ENCODE data around the gene MSI2. TPM values are rescaled to one million over a fixed set of nuclear protein-coding genes. Genes with fewer than 3 reads are reported as not detected.

MSI2 gene
- total and polyA plus RNA-seq, 12 donors: 25.5 to 135 (median 121) TPM

DNA sequence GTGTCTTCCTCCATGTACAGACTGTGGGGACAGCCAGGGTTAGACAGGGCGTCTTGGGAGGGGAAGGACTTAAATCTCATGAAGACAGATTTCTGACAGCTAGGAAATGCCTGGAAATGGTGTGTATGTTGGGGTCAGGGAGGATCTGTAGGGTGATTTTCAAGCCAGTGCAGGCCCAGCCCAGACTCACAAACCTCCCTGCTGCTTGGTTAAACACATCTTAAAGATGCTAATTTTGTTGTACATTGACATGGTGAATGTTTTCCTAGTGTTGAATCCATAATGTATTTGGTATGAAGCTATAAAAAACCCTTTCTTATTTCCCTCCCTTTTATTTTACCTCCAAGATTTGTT is 250.4 kb downstream of the MSI2 start:
- Histone ChIP-seq H3K9me3 (no peaks in the 10 kb centered on the region), H3K36me3 (no peaks in the 10 kb centered on the region), H3K4me1 (peaks cover 0 to 34% (median 16%) of the 10 kb centered on the region in 9 donors), H3K4me3 (no peak overlapping the region), H3K27ac (peak overlapping the region in 8 of 10 donors; percentile 30 to 71 (median 54)), H3K27me3 (no peaks in the 10 kb centered on the region)
- WGBS, 2 donors: 71 to 83% methylated on average over 1 of the region's 1 CpG
- ATAC-seq: peak in 3 of 8 donors; percentile 7 to 19 (median 7)
- TF ChIP-seq, protein P1, sequence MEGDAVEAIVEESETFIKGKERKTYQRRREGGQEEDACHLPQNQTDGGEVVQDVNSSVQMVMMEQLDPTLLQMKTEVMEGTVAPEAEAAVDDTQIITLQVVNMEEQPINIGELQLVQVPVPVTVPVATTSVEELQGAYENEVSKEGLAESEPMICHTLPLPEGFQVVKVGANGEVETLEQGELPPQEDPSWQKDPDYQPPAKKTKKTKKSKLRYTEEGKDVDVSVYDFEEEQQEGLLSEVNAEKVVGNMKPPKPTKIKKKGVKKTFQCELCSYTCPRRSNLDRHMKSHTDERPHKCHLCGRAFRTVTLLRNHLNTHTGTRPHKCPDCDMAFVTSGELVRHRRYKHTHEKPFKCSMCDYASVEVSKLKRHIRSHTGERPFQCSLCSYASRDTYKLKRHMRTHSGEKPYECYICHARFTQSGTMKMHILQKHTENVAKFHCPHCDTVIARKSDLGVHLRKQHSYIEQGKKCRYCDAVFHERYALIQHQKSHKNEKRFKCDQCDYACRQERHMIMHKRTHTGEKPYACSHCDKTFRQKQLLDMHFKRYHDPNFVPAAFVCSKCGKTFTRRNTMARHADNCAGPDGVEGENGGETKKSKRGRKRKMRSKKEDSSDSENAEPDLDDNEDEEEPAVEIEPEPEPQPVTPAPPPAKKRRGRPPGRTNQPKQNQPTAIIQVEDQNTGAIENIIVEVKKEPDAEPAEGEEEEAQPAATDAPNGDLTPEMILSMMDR (IDR thresholded peaks at IDR 0.05): no peak
- DNase-seq: no peak
- intact Hi-C loops (cut with DNase I): loop anchor here in 1 of 10 donors (10.0 kb wide), 1 partner anchor 252 kb away; the partner anchor contains the start of gene MSI2

DNA sequence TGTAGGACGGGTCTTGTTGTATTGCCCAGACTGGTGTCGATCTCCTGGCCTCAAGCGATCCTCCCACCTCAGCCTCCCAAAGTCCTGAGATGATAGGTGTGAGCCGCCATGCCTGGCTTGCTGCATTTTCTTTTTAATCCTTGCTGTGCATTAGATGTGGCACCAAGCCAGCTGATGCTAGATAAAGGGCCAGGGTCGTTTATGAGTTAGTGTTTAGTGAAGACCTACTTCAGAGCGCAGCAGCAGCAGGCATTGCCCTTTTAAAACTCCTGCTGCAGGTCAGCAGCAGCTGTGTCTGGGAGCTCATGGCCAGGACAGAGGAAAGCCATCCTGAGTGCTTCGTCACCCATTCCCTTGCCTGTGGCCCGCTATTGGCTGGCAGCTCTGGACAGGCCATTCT is 251.5 kb downstream of the MSI2 start:
- peak in 1 of 8 donors; percentile 31 for ATAC-seq
- intact Hi-C loops (cut with DNase I): loop anchor here in 1 of 10 donors (10.0 kb wide), 1 partner anchor 253 kb away; the partner anchor contains the start of gene MSI2
- Histone ChIP-seq H3K27ac (peak overlapping the region in 4 of 10 donors; percentile 5 to 34 (median 12)), H3K4me1 (peaks cover 0 to 34% (median 16%) of the 10 kb centered on the region in 9 donors), H3K9me3 (no peaks in the 10 kb centered on the region), H3K27me3 (no peaks in the 10 kb centered on the region), H3K4me3 (no peak overlapping the region), H3K36me3 (no peaks in the 10 kb centered on the region)
- no peak for DNase-seq
- TF ChIP-seq, protein P1 (IDR thresholded peaks at IDR 0.05): no peak
- 76 to 77% methylated on average over 8 of the region's 8 CpGs for WGBS, 2 donors

DNA sequence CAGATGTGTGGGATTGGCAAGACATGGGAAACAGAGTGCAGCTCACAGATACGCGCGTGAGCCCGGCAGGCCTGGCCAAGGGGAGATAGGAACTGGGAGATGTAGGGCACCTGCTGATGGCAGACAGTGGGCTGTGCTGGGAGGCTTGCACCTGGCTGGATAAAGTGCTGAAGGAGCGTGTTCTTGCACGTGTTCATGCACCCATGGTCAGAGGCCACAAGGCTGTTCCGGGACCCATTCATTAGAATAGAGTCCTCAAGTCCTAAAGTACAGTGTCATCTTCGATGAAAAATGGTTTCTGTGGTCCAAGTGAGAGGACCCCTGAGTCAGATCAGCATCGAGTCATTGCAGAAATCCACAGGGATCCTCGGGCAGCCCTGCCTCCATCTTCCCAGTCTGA is 252.3 kb downstream of the MSI2 start:
- Histone ChIP-seq H3K9me3 (no peaks in the 10 kb centered on the region), H3K27me3 (no peaks in the 10 kb centered on the region), H3K36me3 (no peaks in the 10 kb centered on the region), H3K4me3 (no peak overlapping the region), H3K27ac (peak overlapping the region in 1 of 10 donors; percentile 34), H3K4me1 (peaks cover 0 to 34% (median 16%) of the 10 kb centered on the region in 9 donors)
- ATAC-seq (no peak), DNase-seq (no peak)
- WGBS, 2 donors: 90 to 94% methylated on average over 10 of the region's 10 CpGs
- TF ChIP-seq, protein P1 (IDR thresholded peaks at IDR 0.05): no peak
- intact Hi-C loops (cut with DNase I): loop anchor here in 1 of 10 donors (10.0 kb wide), 1 partner anchor 254 kb away; the partner anchor contains the start of gene MSI2

DNA sequence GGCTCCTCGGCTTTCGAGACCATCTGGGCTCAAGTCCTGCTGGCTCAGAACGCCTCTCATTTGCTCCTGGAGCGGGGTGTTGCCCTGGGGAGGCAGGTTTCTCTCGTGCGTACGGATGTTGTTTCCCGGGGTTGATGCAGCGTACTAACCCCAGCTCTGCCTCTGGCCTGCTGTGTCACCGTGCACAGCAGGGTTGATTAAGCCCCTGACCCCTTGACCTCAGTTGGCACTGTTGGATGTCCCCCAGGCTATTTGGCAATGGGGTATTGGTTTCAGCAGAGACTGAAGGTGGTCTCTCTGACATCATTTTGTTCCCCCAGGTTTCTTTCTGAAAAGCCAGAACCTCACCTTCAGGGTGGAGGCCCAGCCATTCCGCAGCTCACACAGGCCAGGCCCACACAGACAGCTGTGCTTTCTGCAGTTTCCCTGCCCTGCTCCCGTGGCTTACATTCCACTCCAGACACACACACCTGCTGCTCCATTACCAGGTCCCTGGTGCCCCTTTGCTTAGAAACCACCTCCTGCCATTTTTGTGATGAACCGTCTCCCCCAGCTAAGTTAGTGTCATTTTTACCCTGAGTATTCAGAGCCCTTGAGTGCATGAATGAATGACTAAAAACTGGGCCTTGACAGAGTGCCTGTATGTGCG is 255.3 kb downstream of the MSI2 start:
- intact Hi-C loops (cut with DNase I): loop anchor here in 3 of 10 donors (10.0 kb wide), 2 partner anchors 257 to 267 kb away; partner anchors contain the start of gene MSI2 (in 1 of the 3)
- no peaks in the 10 kb centered on the region for H3K36me3 ChIP-seq
- TF ChIP-seq, protein P1 (IDR thresholded peaks at IDR 0.05): no peak
- no peaks in the 10 kb centered on the region for H3K9me3 ChIP-seq
- no peak overlapping the region for H3K4me3 ChIP-seq
- ATAC-seq (no peak), DNase-seq (no peak)
- H3K4me1 ChIP-seq: peaks cover 0 to 23% (median 12%) of the 10 kb centered on the region in 9 donors
- 94 to 95% methylated on average over 14 of the region's 14 CpGs for WGBS, 2 donors
- no peak overlapping the region for H3K27ac ChIP-seq
- no peaks in the 10 kb centered on the region for H3K27me3 ChIP-seq
